Endothelial cell (in vitro differentiated cells): ENCODE data around the gene DLEC1. TPM values are rescaled to one million over a fixed set of nuclear protein-coding genes. Genes with fewer than 3 reads are reported as not detected.
A peak's percentile ranks its signal among the peaks of the same experiment; 100 is the strongest.

Experiments used
- DNase-seq: peaks from one replicate; pipeline ENCODE4 v3.0.0; 2021; ENCODE audit warnings: low spot score
- H3K27ac Mint-ChIP-seq: one replicate; pipeline ENCODE4 v1.8.0; 2021; ENCODE audit warnings: mixed read lengths, inconsistent platforms; ENCODE audit not compliant: unreplicated experiment
- H3K27me3 Mint-ChIP-seq: one replicate; pipeline ENCODE4 v1.8.0; 2021; ENCODE audit warnings: mild to moderate bottlenecking, moderate library complexity, mixed read lengths, inconsistent platforms; ENCODE audit not compliant: unreplicated experiment
- H3K36me3 Mint-ChIP-seq: one replicate; pipeline ENCODE4 v1.8.0; 2021; ENCODE audit warnings: mild to moderate bottlenecking, low read depth, mixed read lengths, inconsistent platforms; ENCODE audit not compliant: unreplicated experiment
- H3K4me1 Mint-ChIP-seq: one replicate; pipeline ENCODE4 v1.8.0; 2021; ENCODE audit warnings: mild to moderate bottlenecking, mixed read lengths, inconsistent platforms; ENCODE audit not compliant: unreplicated experiment
- H3K4me3 Mint-ChIP-seq: one replicate; pipeline ENCODE4 v1.8.0; 2021; ENCODE audit warnings: mild to moderate bottlenecking, mixed read lengths, inconsistent platforms; ENCODE audit not compliant: unreplicated experiment
- H3K9me3 Mint-ChIP-seq: one replicate; pipeline ENCODE4 v1.8.0; 2021; ENCODE audit warnings: mixed read lengths, inconsistent platforms; ENCODE audit not compliant: unreplicated experiment
- total RNA-seq: library from RNA; stranded (reverse); fragmentation: NEBNext Ultra II Directional; extraction: Animal tissue kit (Norgen Biotek cat#: 25700); gene quantifications from one replicate; pipeline ENCODE4 v1.2.1, GENCODE V29; 2021; ENCODE audit not compliant: unreplicated experiment
- TF ChIP-seq, protein P1 (sequence below): fragments of 200-600 bp; sonication (generic); IDR thresholded peaks from one replicate; pipeline ENCODE4 v1.5.0; 2021; ENCODE audit warnings: antibody characterized with exemption; ENCODE audit not compliant: unreplicated experiment

Gene DLEC1
- total RNA-seq, 1 donor from 2014 or later: 0.62 TPM

DNA sequence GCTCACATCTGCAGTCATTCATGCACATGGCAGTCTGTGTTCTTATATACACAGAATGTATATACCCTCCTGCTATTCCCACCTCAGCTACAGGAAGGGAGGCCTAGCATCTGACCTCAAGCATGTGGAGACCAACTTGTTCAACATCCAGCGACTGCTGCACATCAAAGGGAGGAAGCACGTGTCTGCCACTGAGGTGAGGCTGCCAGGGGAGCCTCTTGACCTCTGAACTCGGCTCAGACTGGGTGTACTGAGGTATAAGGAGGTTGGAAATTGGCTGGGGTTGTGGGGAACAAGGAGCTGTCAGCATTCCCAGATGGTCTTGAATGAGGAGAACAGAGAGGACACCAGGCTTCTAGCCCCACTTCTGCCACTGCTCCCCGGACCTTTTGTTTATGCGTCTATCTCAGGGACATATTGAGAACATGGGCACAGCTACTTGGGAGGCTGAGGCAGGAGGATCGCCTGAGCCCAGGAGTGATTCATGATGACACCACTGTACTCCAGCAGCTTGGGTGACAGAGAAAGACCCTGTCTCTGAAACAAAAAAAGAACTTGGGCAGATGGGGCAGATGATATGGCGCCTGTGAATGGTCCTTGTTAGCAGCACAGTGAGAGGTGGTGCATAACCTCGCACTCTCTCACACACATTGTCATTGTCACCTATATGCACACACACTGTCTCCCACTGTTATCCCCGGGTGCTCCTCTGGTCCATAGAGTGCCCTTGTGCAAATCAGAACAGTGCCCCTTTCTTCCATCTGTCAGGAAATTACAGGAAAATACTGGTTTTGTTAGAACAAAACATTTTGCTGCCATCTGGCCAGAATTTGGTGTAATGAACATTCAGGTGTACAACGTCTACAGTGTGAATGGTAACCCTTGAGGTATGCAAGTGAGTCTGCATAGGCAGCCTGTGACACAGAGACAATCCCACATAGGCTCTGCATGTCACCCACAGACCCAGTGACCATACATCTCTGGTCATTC lies 43.1 kb upstream of the DLEC1 start:
- Mint-ChIP-seq H3K4me3 (no peak overlapping the region), H3K27ac (no peak overlapping the region), H3K4me1 (peaks cover 32% of the 10 kb centered on the region), H3K36me3 (peaks cover 14% of the 10 kb centered on the region), H3K27me3 (peaks cover 19% of the 10 kb centered on the region), H3K9me3 (no peaks in the 10 kb centered on the region)
- no peak for DNase-seq
- TF ChIP-seq, protein P1, sequence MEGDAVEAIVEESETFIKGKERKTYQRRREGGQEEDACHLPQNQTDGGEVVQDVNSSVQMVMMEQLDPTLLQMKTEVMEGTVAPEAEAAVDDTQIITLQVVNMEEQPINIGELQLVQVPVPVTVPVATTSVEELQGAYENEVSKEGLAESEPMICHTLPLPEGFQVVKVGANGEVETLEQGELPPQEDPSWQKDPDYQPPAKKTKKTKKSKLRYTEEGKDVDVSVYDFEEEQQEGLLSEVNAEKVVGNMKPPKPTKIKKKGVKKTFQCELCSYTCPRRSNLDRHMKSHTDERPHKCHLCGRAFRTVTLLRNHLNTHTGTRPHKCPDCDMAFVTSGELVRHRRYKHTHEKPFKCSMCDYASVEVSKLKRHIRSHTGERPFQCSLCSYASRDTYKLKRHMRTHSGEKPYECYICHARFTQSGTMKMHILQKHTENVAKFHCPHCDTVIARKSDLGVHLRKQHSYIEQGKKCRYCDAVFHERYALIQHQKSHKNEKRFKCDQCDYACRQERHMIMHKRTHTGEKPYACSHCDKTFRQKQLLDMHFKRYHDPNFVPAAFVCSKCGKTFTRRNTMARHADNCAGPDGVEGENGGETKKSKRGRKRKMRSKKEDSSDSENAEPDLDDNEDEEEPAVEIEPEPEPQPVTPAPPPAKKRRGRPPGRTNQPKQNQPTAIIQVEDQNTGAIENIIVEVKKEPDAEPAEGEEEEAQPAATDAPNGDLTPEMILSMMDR: no peak

DNA sequence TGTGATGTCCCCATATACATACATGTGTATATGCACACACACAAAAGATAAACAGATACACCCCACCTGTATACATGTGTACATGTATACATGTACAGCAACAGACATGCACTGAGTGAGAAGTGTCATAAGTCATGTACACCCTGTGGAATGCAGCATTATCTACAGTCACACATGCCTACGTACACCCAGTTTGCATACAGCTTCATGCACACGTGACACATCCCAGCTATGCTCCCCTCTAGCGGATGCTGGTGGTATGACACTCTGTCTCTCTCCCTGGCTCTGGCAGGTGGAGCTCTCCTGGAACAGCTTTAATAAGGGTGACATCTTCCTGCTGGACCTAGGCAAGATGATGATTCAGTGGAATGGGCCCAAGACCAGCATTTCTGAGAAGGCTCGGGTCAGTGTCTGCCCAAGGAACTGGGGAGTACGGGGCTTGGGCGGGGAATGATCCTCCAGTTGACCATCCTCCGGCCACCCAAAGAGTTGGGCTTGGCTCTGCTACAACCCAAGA lies 42.2 kb upstream of the DLEC1 start:
- Mint-ChIP-seq H3K9me3 (no peaks in the 10 kb centered on the region), H3K4me3 (no peak overlapping the region), H3K27ac (no peak overlapping the region), H3K36me3 (peaks cover 14% of the 10 kb centered on the region), H3K27me3 (peaks cover 19% of the 10 kb centered on the region), H3K4me1 (peaks cover 32% of the 10 kb centered on the region)
- TF ChIP-seq, protein P1: peak; percentile 96
- DNase-seq: peak; percentile 86

DNA sequence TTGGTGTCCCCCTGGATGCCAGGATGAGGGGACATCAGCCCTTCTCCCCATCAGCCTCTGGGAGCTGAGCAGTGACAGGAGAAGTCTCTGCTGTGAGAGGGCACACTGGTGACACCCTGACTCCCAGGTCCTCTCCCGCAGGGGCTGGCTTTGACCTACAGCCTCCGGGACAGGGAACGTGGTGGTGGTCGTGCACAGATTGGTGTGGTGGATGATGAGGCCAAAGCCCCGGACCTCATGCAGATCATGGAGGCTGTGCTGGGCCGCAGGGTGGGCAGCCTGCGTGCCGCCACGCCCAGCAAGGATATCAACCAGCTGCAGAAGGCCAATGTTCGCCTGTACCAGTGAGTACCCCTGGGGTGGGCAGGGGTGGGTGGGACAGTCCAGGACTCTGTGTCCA lies 41.7 kb upstream of the DLEC1 start:
- H3K36me3 Mint-ChIP-seq: peaks cover 14% of the 10 kb centered on the region
- no peak overlapping the region for H3K4me3 Mint-ChIP-seq
- H3K27me3 Mint-ChIP-seq: peaks cover 16% of the 10 kb centered on the region
- no peak for DNase-seq
- H3K4me1 Mint-ChIP-seq: peaks cover 29% of the 10 kb centered on the region
- H3K9me3 Mint-ChIP-seq: no peaks in the 10 kb centered on the region
- TF ChIP-seq, protein P1: no peak
- no peak overlapping the region for H3K27ac Mint-ChIP-seq

DNA sequence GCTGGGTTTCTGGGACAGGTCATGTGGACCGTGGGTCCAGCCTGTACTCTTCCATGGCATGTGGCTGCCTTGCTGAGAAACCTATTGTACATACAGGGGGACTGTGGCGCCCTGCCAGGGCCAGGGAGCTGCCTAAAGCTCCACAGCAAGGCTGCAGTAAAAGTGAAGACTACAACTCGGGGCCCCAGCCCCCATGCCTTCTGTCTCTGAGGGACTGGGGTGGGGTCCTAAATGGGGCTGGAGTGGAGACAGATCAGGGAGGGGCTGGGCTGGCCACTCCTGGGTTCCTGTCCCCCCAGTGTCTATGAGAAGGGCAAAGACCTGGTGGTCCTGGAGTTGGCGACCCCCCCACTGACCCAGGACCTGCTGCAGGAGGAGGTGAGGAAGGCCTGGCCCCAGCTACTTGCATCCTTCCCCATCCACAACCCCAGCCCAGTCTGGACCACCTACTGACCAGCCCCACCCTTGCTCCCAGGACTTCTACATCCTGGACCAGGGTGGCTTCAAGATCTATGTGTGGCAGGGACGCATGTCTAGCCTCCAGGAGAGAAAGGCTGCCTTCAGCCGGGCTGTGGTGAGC lies 41.1 kb upstream of the DLEC1 start:
- Mint-ChIP-seq H3K27me3 (peaks cover 18% of the 10 kb centered on the region), H3K4me3 (no peak overlapping the region), H3K27ac (no peak overlapping the region), H3K36me3 (peaks cover 14% of the 10 kb centered on the region), H3K4me1 (peaks cover 29% of the 10 kb centered on the region), H3K9me3 (no peaks in the 10 kb centered on the region)
- TF ChIP-seq, protein P1: no peak
- no peak for DNase-seq
